Medulla oblongata (tissue), 1 donor: Measurements from ENCODE around the gene C1orf74.

Experiments used
- DNase-seq: peaks from one replicate; pipeline ENCODE4 v3.0.0-alpha.2; 2015; ENCODE audit errors: extremely low spot score

Gene C1orf74

GRCh38 chr1:209747580-209748262 lies 36.6 kb downstream of the C1orf74 start:
- peak; percentile 94 for DNase-seq

- DNase-seq: no peak
Observed at GRCh38 chr1:209746451-209747165, 37.8 kb downstream of the C1orf74 start.

GRCh38 chr1:209743145-209743482 lies 41.2 kb downstream of the C1orf74 start:
- DNase-seq: peak; percentile 51

GRCh38 chr1:209742409-209743144 lies 41.8 kb downstream of the C1orf74 start:
- DNase-seq: peak; percentile 41

GRCh38 chr1:209741889-209742288 lies 42.5 kb downstream of the C1orf74 start:
- no peak for DNase-seq

GRCh38 chr1:209741193-209741592 lies 43.2 kb downstream of the C1orf74 start:
- DNase-seq: no peak

- DNase-seq: no peak
Observed at GRCh38 chr1:209738270-209738669, 46.1 kb downstream of the C1orf74 start.

GRCh38 chr1:209737118-209737505 lies 47.2 kb downstream of the C1orf74 start:
- no peak for DNase-seq

GRCh38 chr1:209736490-209737117 lies 47.8 kb downstream of the C1orf74 start:
- no peak for DNase-seq

GRCh38 chr1:209733409-209734192 lies 50.8 kb downstream of the C1orf74 start:
- DNase-seq: peak; percentile 50

- DNase-seq: no peak
Observed at GRCh38 chr1:209732725-209733124, 51.6 kb downstream of the C1orf74 start.

- no peak for DNase-seq
Observed at GRCh38 chr1:209729436-209729835, 54.9 kb downstream of the C1orf74 start.
